Loucy (cell line): ENCODE data around the gene DACT1.

Experiments
- H2AFZ ChIP-seq: fragments of 200-600 bp; sonication (generic); 2 replicates; pipeline ENCODE4 v1.6.0; 2016; ENCODE audit warnings: antibody characterized with exemption, mild to moderate bottlenecking, low read length, moderate library complexity
- H3F3A ChIP-seq: fragments of 200-600 bp; 2 replicates; pipeline ENCODE4 v1.6.0; 2016; ENCODE audit warnings: antibody characterized with exemption, low read depth, mild to moderate bottlenecking
- H3K27me3 ChIP-seq: fragments of 200-600 bp; sonication (generic); 2 replicates; pipeline ENCODE4 v1.6.1; 2014; ENCODE audit warnings: low read length, mild to moderate bottlenecking; ENCODE audit not compliant: insufficient read depth, poor library complexity, severe bottlenecking
- H3K36me3 ChIP-seq: fragments of 200-600 bp; sonication (generic); 2 replicates; pipeline ENCODE4 v1.6.1; 2016; ENCODE audit warnings: low read length; ENCODE audit not compliant: insufficient read depth
- H3K4me1 ChIP-seq: fragments of 200-600 bp; sonication (generic); 2 replicates; pipeline ENCODE4 v1.5.1; 2014; ENCODE audit warnings: low read length, mild to moderate bottlenecking; ENCODE audit not compliant: insufficient read depth, poor library complexity, severe bottlenecking
- H3K4me2 ChIP-seq: fragments of 200-600 bp; sonication (generic); 2 replicates; pipeline ENCODE4 v1.6.0; 2014; ENCODE audit warnings: antibody characterized with exemption, low read length, low read depth, mild to moderate bottlenecking; ENCODE audit not compliant: poor library complexity, severe bottlenecking
- H3K4me3 ChIP-seq: fragments of 200-600 bp; sonication (generic); 2 replicates; pipeline ENCODE4 v1.5.1; 2014; ENCODE audit warnings: low read length, mild to moderate bottlenecking, mixed read lengths; ENCODE audit not compliant: poor library complexity, severe bottlenecking
- H3K79me2 ChIP-seq: fragments of 200-600 bp; sonication (generic); 2 replicates; pipeline ENCODE4 v1.6.1; 2014; ENCODE audit warnings: low read length; ENCODE audit not compliant: insufficient read depth
- H3K9ac ChIP-seq: fragments of 200-600 bp; sonication (generic); 2 replicates; pipeline ENCODE4 v1.6.0; 2014; ENCODE audit warnings: mild to moderate bottlenecking, low read depth, low read length, moderate library complexity; ENCODE audit not compliant: poor library complexity, severe bottlenecking
- H3K9me2 ChIP-seq: fragments of 200-600 bp; sonication (generic); replicated peaks from 2 replicates; pipeline ENCODE4 v1.6.1; 2016; ENCODE audit warnings: low read depth, low read length, mixed read lengths
- H3K9me3 ChIP-seq: fragments of 200-600 bp; sonication (generic); 2 replicates; pipeline ENCODE4 v1.6.1; 2014; ENCODE audit warnings: mild to moderate bottlenecking, antibody characterized with exemption, low read length, low read depth; ENCODE audit not compliant: insufficient read depth
- H4K20me1 ChIP-seq: fragments of 200-600 bp; sonication (generic); 2 replicates; pipeline ENCODE4 v1.6.0; 2014; ENCODE audit warnings: antibody characterized with exemption, low read length, mild to moderate bottlenecking; ENCODE audit not compliant: insufficient read depth, poor library complexity, severe bottlenecking
- EZH2phosphoT487 ChIP-seq: fragments of 200-600 bp; IDR thresholded peaks from 2 replicates; pipeline ENCODE4 v1.6.1; 2018; ENCODE audit warnings: antibody characterized with exemption, mild to moderate bottlenecking, moderate library complexity, borderline replicate concordance
- TF ChIP-seq, protein P1 (sequence below): fragments of 200-600 bp; sonication (generic); conservative IDR thresholded peaks from 2 replicates; pipeline ENCODE4 v1.5.1; 2014; ENCODE audit warnings: mild to moderate bottlenecking, antibody characterized with exemption, low read length

DACT1 gene

DNA sequence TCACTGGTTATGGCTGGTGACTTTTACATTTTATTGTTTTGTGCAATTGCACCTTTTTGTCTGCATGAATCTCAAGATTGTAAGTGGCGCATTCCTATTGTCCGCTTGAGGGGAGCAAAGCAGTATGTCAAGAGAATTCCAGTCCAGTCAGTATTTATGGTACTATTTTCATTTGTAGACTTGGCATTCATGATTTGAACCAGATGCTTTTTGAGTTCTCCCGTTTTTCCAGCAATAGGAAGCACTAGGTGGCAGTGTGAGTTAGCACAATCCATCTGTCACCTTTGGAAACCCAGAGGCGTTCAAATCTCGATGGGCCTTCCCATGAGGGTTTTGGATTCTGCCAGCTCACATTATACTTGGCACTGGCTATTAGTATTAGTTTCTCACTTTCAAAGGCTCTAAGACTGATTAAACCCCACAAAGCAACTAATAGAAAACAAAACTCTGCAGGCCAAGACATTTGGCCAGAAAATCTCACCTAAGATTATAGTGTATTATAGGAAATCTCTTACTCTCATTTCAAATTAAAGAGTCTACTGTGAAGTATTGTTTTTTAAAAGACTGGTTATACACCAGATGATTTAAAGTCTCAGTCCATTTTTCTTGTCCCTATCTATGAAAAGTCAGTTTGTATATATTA is 2.2 kb downstream of the DACT1 start:
- no peak overlapping the region for H3K9ac ChIP-seq

DNA sequence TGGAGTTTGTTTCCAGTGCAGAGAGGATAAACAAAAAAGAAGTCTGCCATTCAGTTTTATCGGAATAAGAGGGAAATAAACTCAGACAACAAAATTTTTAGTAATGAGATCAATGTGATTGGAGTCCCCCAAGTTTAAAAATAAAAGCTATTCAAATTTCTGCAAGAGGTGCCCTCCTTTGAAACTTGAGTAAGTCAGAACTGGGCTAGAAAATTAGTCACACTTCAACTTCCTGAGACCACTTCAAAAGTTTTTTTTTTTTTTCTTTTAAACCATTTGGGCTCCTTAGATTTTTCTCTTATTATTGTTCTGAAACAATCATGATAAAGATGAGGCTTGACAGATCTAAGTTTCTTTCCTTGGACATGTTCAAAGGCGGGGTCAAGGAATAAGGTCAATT is 3.2 kb downstream of the DACT1 start:
- Histone ChIP-seq H3K4me3 (no peak overlapping the region), H2AFZ (no peak overlapping the region), H3K9ac (no peak overlapping the region), H3K4me2 (no peak overlapping the region), H3K9me2 (no peaks in the 10 kb centered on the region), H3K4me1 (peaks cover 12% of the 10 kb centered on the region), H3K27me3 (peaks cover 18% of the 10 kb centered on the region), H4K20me1 (no peaks in the 10 kb centered on the region), H3K9me3 (no peaks in the 10 kb centered on the region), H3K36me3 (no peaks in the 10 kb centered on the region), H3F3A (no peaks in the 10 kb centered on the region), H3K79me2 (no peaks in the 10 kb centered on the region)
- TF ChIP-seq, protein P1, sequence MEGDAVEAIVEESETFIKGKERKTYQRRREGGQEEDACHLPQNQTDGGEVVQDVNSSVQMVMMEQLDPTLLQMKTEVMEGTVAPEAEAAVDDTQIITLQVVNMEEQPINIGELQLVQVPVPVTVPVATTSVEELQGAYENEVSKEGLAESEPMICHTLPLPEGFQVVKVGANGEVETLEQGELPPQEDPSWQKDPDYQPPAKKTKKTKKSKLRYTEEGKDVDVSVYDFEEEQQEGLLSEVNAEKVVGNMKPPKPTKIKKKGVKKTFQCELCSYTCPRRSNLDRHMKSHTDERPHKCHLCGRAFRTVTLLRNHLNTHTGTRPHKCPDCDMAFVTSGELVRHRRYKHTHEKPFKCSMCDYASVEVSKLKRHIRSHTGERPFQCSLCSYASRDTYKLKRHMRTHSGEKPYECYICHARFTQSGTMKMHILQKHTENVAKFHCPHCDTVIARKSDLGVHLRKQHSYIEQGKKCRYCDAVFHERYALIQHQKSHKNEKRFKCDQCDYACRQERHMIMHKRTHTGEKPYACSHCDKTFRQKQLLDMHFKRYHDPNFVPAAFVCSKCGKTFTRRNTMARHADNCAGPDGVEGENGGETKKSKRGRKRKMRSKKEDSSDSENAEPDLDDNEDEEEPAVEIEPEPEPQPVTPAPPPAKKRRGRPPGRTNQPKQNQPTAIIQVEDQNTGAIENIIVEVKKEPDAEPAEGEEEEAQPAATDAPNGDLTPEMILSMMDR = no peak
- no peak for TF ChIP-seq EZH2phosphoT487

More for the DNA sequence above, 2.2 kb downstream of the DACT1 start:
- no peak overlapping the region for H3K4me2 ChIP-seq
- no peaks in the 10 kb centered on the region for H4K20me1 ChIP-seq
- no peaks in the 10 kb centered on the region for H3K9me3 ChIP-seq
- H2AFZ ChIP-seq = no peak overlapping the region
- no peak overlapping the region for H3K4me3 ChIP-seq
- 0 out of 2 replicates have a peak, but pooled peaks cover 2% of the 10 kb centered on the region for H3F3A ChIP-seq
- H3K9me2 ChIP-seq = no peaks in the 10 kb centered on the region
- no peak for TF ChIP-seq EZH2phosphoT487
- TF ChIP-seq, protein P1 = peak; percentile 62
- H3K79me2 ChIP-seq = no peaks in the 10 kb centered on the region
- no peaks in the 10 kb centered on the region for H3K36me3 ChIP-seq
- peaks cover 18% of the 10 kb centered on the region for H3K27me3 ChIP-seq
- H3K4me1 ChIP-seq = peaks cover 12% of the 10 kb centered on the region

- no peak overlapping the region for H3K9ac ChIP-seq
- no peak overlapping the region for H3K4me3 ChIP-seq
- H3F3A ChIP-seq = no peaks in the 10 kb centered on the region
- H3K9me3 ChIP-seq = no peaks in the 10 kb centered on the region
- TF ChIP-seq, protein P1 = peak; percentile 52
- no peak for TF ChIP-seq EZH2phosphoT487
- peaks cover 12% of the 10 kb centered on the region for H3K4me1 ChIP-seq
- peaks cover 18% of the 10 kb centered on the region for H3K27me3 ChIP-seq
- no peak overlapping the region for H2AFZ ChIP-seq
- H4K20me1 ChIP-seq = no peaks in the 10 kb centered on the region
- no peaks in the 10 kb centered on the region for H3K9me2 ChIP-seq
- no peaks in the 10 kb centered on the region for H3K79me2 ChIP-seq
- no peaks in the 10 kb centered on the region for H3K36me3 ChIP-seq
- H3K4me2 ChIP-seq = no peak overlapping the region
These were observed 3.7 kb downstream of the DACT1 start for GRCh38 chr14:58641509-58641908.
